ENCODE data around the gene TEK. TPM values are rescaled to one million over a fixed set of nuclear protein-coding genes. Genes with fewer than 3 reads are reported as not detected.

Gene TEK
- total and polyA plus RNA-seq, 2 experiments from 2014 or later = 1.9 to 9.4 TPM

DNA sequence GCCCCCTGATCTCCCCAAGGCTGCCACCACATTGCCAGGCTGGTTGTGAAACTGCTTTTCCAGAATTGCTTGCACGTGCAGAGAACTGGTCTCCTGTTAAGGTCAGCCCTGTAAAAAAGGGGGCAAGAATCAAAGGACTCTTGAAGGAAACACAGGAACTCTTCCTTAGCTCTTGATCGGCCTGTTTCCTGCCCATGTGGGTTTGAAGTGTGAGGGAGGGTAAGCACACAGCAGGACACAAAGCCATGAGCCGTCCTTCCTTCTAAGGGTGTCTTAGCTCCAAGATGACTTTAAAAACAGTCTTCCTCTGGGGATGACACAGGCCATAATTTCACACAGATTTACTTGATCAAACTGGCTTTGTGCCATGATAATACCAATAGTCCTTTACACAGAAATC is 36.1 kb downstream of the TEK start (continued):
- TF ChIP-seq, protein P1, sequence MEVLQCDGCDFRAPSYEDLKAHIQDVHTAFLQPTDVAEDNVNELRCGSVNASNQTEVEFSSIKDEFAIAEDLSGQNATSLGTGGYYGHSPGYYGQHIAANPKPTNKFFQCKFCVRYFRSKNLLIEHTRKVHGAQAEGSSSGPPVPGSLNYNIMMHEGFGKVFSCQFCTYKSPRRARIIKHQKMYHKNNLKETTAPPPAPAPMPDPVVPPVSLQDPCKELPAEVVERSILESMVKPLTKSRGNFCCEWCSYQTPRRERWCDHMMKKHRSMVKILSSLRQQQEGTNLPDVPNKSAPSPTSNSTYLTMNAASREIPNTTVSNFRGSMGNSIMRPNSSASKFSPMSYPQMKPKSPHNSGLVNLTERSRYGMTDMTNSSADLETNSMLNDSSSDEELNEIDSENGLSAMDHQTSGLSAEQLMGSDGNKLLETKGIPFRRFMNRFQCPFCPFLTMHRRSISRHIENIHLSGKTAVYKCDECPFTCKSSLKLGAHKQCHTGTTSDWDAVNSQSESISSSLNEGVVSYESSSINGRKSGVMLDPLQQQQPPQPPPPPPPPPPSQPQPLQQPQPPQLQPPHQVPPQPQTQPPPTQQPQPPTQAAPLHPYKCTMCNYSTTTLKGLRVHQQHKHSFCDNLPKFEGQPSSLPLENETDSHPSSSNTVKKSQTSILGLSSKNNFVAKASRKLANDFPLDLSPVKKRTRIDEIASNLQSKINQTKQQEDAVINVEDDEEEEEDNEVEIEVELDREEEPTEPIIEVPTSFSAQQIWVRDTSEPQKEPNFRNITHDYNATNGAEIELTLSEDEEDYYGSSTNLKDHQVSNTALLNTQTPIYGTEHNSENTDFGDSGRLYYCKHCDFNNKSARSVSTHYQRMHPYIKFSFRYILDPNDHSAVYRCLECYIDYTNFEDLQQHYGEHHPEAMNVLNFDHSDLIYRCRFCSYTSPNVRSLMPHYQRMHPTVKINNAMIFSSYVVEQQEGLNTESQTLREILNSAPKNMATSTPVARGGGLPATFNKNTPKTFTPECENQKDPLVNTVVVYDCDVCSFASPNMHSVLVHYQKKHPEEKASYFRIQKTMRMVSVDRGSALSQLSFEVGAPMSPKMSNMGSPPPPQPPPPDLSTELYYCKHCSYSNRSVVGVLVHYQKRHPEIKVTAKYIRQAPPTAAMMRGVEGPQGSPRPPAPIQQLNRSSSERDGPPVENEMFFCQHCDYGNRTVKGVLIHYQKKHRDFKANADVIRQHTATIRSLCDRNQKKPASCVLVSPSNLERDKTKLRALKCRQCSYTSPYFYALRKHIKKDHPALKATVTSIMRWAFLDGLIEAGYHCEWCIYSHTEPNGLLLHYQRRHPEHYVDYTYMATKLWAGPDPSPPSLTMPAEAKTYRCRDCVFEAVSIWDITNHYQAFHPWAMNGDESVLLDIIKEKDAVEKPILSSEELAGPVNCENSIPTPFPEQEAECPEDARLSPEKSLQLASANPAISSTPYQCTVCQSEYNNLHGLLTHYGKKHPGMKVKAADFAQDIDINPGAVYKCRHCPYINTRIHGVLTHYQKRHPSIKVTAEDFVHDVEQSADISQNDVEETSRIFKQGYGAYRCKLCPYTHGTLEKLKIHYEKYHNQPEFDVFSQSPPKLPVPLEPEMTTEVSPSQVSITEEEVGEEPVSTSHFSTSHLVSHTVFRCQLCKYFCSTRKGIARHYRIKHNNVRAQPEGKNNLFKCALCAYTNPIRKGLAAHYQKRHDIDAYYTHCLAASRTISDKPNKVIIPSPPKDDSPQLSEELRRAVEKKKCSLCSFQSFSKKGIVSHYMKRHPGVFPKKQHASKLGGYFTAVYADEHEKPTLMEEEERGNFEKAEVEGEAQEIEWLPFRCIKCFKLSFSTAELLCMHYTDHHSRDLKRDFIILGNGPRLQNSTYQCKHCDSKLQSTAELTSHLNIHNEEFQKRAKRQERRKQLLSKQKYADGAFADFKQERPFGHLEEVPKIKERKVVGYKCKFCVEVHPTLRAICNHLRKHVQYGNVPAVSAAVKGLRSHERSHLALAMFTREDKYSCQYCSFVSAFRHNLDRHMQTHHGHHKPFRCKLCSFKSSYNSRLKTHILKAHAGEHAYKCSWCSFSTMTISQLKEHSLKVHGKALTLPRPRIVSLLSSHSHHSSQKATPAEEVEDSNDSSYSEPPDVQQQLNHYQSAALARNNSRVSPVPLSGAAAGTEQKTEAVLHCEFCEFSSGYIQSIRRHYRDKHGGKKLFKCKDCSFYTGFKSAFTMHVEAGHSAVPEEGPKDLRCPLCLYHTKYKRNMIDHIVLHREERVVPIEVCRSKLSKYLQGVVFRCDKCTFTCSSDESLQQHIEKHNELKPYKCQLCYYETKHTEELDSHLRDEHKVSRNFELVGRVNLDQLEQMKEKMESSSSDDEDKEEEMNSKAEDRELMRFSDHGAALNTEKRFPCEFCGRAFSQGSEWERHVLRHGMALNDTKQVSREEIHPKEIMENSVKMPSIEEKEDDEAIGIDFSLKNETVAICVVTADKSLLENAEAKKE (CRISPR knock-in tag; IDR thresholded peaks at IDR 0.05) = no peak

- Histone ChIP-seq H3F3A (replicated peaks; ENCODE audit: low read depth) (no peaks in the 10 kb centered on the region), H3K27me3 (ENCODE audit: insufficient read depth) (no peaks in the 10 kb centered on the region), H2AFZ (peak overlapping the region; percentile 43; the same call in 1 of the 2 replicates), H4K20me1 (replicated peaks; ENCODE audit: insufficient read depth) (no peaks in the 10 kb centered on the region), H3K4me1 (ENCODE audit: insufficient read depth) (0 out of 2 replicates have a peak, but pooled peaks cover 7% of the 10 kb centered on the region), H3K9me2 (ENCODE audit: insufficient read depth) (no peaks in the 10 kb centered on the region), H3K4me2 (no peak overlapping the region), H3K36me3 (ENCODE audit: insufficient read depth) (no peaks in the 10 kb centered on the region), H3K27ac (ENCODE audit: low read depth) (no peak overlapping the region), H3K4me3 (no peak overlapping the region), H3K79me2 (replicated peaks; ENCODE audit: insufficient read depth) (no peaks in the 10 kb centered on the region)
- H3K36me3 Mint-ChIP-seq (ENCODE audit: low read depth) = no peaks in the 10 kb centered on the region
- H3K4me3 Mint-ChIP-seq = no peak overlapping the region
- ATAC-seq (no peak), DNase-seq (ENCODE audit: low spot score) (no peak)
- no peak overlapping the region for H3K27ac Mint-ChIP-seq
- H3K4me1 Mint-ChIP-seq = peaks cover 11% of the 10 kb centered on the region
- H3K9me3 Mint-ChIP-seq = no peaks in the 10 kb centered on the region
- no peaks in the 10 kb centered on the region for H3K27me3 Mint-ChIP-seq (ENCODE audit: insufficient read depth, low read depth, poor library complexity)
- TF ChIP-seq CREB1 (CRISPR knock-in tag; IDR thresholded peaks at IDR 0.05; ENCODE audit: low read depth) (no peak), CTCF (conservative IDR thresholded peaks at IDR 0.05; ENCODE audit: low read depth in 2 of 2) (no peak), EZH2phosphoT487 (IDR thresholded peaks at IDR 0.05; ENCODE audit: unreplicated experiment) (no peak), EZH2 (IDR thresholded peaks at IDR 0.05; ENCODE audit: low read depth, unreplicated experiment) (no peak), STAT1 (IDR thresholded peaks at IDR 0.05; ENCODE audit: unreplicated experiment) (no peak), JUNB (IDR thresholded peaks at IDR 0.05; ENCODE audit: unreplicated experiment) (no peak)
- TF ChIP-seq, protein P1 (CRISPR knock-in tag; IDR thresholded peaks at IDR 0.05) = no peak
These were observed 40.6 kb downstream of the TEK start for GRCh38 chr9:27149651-27150050.

Data from GM23338 (cell line).